Osteoblast (primary cell): ENCODE measurements around the gene POLD1. TPM values are rescaled to one million over a fixed set of nuclear protein-coding genes. Genes with fewer than 3 reads are reported as not detected.

Experiments used
- DNase-seq: peaks from one replicate; pipeline ENCODE4 v3.0.0; 2011; ENCODE audit warnings: low spot score, mixed read lengths; ENCODE audit not compliant: insufficient read length; ENCODE audit errors: missing footprints
- H2AFZ ChIP-seq: 2 replicates; pipeline ENCODE4 v1.6.0; 2011; ENCODE audit warnings: mild to moderate bottlenecking, low read length
- H3K27ac ChIP-seq: 2 replicates; pipeline ENCODE4 v1.5.1; 2011; ENCODE audit warnings: mild to moderate bottlenecking, low read depth, low read length, moderate library complexity
- H3K27me3 ChIP-seq: 2 replicates; pipeline ENCODE4 v1.6.0; 2012; ENCODE audit warnings: mild to moderate bottlenecking, control low read depth, inconsistent platforms, low read length, moderate library complexity; ENCODE audit not compliant: insufficient read depth
- H3K36me3 ChIP-seq: 2 replicates; pipeline ENCODE4 v1.5.1; 2011; ENCODE audit warnings: mild to moderate bottlenecking, low read length, control low read depth, moderate library complexity; ENCODE audit not compliant: insufficient read depth
- H3K4me1 ChIP-seq: 2 replicates; pipeline ENCODE4 v1.5.1; 2011; ENCODE audit warnings: mild to moderate bottlenecking, low read length, control low read depth, moderate library complexity; ENCODE audit not compliant: insufficient read depth
- H3K4me2 ChIP-seq: 2 replicates; pipeline ENCODE4 v1.6.0; 2011; ENCODE audit warnings: mild to moderate bottlenecking, low read length; ENCODE audit not compliant: insufficient read depth
- H3K4me3 ChIP-seq: fragments of 200-600 bp; sonication (generic); 3 replicates; pipeline ENCODE4 v1.5.1; 2012; ENCODE audit warnings: mild to moderate bottlenecking, low read length, inconsistent platforms; ENCODE audit not compliant: insufficient read depth
- H3K79me2 ChIP-seq: 2 replicates; pipeline ENCODE4 v1.6.0; 2012; ENCODE audit warnings: mild to moderate bottlenecking, low read length, control low read depth, inconsistent platforms; ENCODE audit not compliant: insufficient read depth
- H3K9me3 ChIP-seq: 2 replicates; pipeline ENCODE4 v1.5.1; 2011; ENCODE audit warnings: low read depth, low read length, control low read depth
- H4K20me1 ChIP-seq: 2 replicates; pipeline ENCODE4 v1.6.0; 2012; ENCODE audit warnings: mild to moderate bottlenecking, low read length, control low read depth; ENCODE audit not compliant: insufficient read depth
- CTCF ChIP-seq: IDR thresholded peaks from 2 replicates; pipeline ENCODE4 v1.5.1; 2011; ENCODE audit warnings: mild to moderate bottlenecking, low read depth, low read length, moderate library complexity; ENCODE audit errors: extremely low read depth
- total RNA-seq: library from RNA; depleted of rRNA; stranded (reverse); fragments of >200 nt; gene quantifications from 2 replicates; pipeline ENCODE4 v1.2.3, GENCODE V29; 2012

Gene POLD1
- total RNA-seq, 1 donor = 15.6 TPM

GRCh38 chr19:50380751-50381151 lies 3.4 kb upstream of the POLD1 start:
- Histone ChIP-seq H3K4me2 (no peak overlapping the region), H4K20me1 (peaks cover 18% of the 10 kb centered on the region), H3K79me2 (peaks cover 11% of the 10 kb centered on the region), H3K9me3 (no peaks in the 10 kb centered on the region), H3K36me3 (peaks cover 50% of the 10 kb centered on the region), H3K27me3 (no peaks in the 10 kb centered on the region), H2AFZ (no peak overlapping the region), H3K4me3 (no peak overlapping the region), H3K27ac (no peak overlapping the region), H3K4me1 (peaks cover 16% of the 10 kb centered on the region)
- TF ChIP-seq CTCF = no peak
- DNase-seq = no peak

GRCh38 chr19:50381881-50382729 lies 2.0 kb upstream of the POLD1 start:
- no peak overlapping the region for H3K4me3 ChIP-seq
- H3K4me1 ChIP-seq = peaks cover 13% of the 10 kb centered on the region
- no peak overlapping the region for H3K4me2 ChIP-seq
- no peaks in the 10 kb centered on the region for H3K27me3 ChIP-seq
- peak; percentile 64 for DNase-seq
- peaks cover 50% of the 10 kb centered on the region for H3K36me3 ChIP-seq
- no peaks in the 10 kb centered on the region for H3K9me3 ChIP-seq
- peaks cover 18% of the 10 kb centered on the region for H3K79me2 ChIP-seq
- H3K27ac ChIP-seq = no peak overlapping the region
- H4K20me1 ChIP-seq = peaks cover 15% of the 10 kb centered on the region
- H2AFZ ChIP-seq = no peak overlapping the region
- no peak for TF ChIP-seq CTCF

GRCh38 chr19:50383001-50383851 lies 921 bp upstream of the POLD1 start:
- H3K4me2 ChIP-seq = peak overlapping the region; percentile 100
- peak; percentile 37 for DNase-seq
- H3K9me3 ChIP-seq = no peaks in the 10 kb centered on the region
- peaks cover 24% of the 10 kb centered on the region for H3K79me2 ChIP-seq
- peaks cover 41% of the 10 kb centered on the region for H3K36me3 ChIP-seq
- peak overlapping the region; percentile 88 for H3K4me3 ChIP-seq
- TF ChIP-seq CTCF = no peak
- H3K4me1 ChIP-seq = peaks cover 16% of the 10 kb centered on the region
- peak overlapping the region; percentile 33 for H3K27ac ChIP-seq
- H4K20me1 ChIP-seq = peaks cover 6% of the 10 kb centered on the region
- no peaks in the 10 kb centered on the region for H3K27me3 ChIP-seq
- peak overlapping the region; percentile 29 for H2AFZ ChIP-seq
